Measurements from ENCODE around the gene LOXL4. TPM values are rescaled to one million over a fixed set of nuclear protein-coding genes. Genes with fewer than 3 reads are reported as not detected.
A peak's percentile ranks its signal among the peaks of the same experiment; 100 is the strongest.

The LOXL4 gene
- total RNA-seq, 1 experiment from 2014 or later: 1.3 TPM

- H3K9ac ChIP-seq (ENCODE audit: low read length): peak overlapping the region; percentile 55
- H3K9me3 ChIP-seq (ENCODE audit: control insufficient read depth in 1 of 2, insufficient read depth in 1 of 2, low read depth in 1 of 2, low read length in 2 of 2): no peaks in the 10 kb centered on the region
- no TSS peak for BruUV-seq (replicated peaks)
- H3K4me3 ChIP-seq (replicated peaks in 1 of 2; ENCODE audit: low read depth in 1 of 2, low read length in 2 of 2): peak overlapping the region; percentile 60 to 62
- RAD21 ChIA-PET (ENCODE audit: low non-redundant PET in 1 of 2, low total read pairs in 2 of 2, uncharacterized antibody in 2 of 2, unreplicated experiment in 2 of 2): interaction anchor here (1.2 to 2.2 kb wide), 2 partner anchors 39 to 40 kb away, joined by 4 to 8 read pairs; no protein-coding TSS in a partner anchor
- no peaks in the 10 kb centered on the region for H3K79me2 ChIP-seq (ENCODE audit: insufficient read depth, low read length)
- intact Hi-C loops (cut with micrococcal nuclease): loop anchor here (10.0 kb wide), 1 partner anchor 145 kb away; the partner anchor contains the start of gene PYROXD2
- POLR2A ChIA-PET: interaction anchor here (1.4 kb wide), 1 partner anchor 40 kb away, joined by 10 read pairs; no protein-coding TSS in a partner anchor
- no peaks in the 10 kb centered on the region for H3K27me3 ChIP-seq (ENCODE audit: insufficient read depth, low read length)
- H3K9me2 ChIP-seq (ENCODE audit: insufficient read depth): no peaks in the 10 kb centered on the region
- H3K4me1 ChIP-seq (ENCODE audit: control insufficient read depth in 1 of 2, insufficient read depth in 2 of 2, low read length in 2 of 2): peaks cover 43 to 63% of the 10 kb centered on the region in 2 experiments
- H2AFZ ChIP-seq (ENCODE audit: low read depth, low read length, poor library complexity, severe bottlenecking): peak overlapping the region; percentile 37
- ATAC-seq: peak; percentile 76
- H4K20me1 ChIP-seq (ENCODE audit: insufficient read depth): no peaks in the 10 kb centered on the region
- peak overlapping the region; percentile 91 for H3K4me2 ChIP-seq (ENCODE audit: low read length)
- peak; percentile 79 for DNase-seq (ENCODE audit: low read depth, low spot score)
- CTCF ChIA-PET: interaction anchor here (1.5 kb wide), 1 partner anchor 40 kb away, joined by 11 read pairs; no protein-coding TSS in a partner anchor
- H3K36me3 ChIP-seq (ENCODE audit: control insufficient read depth in 1 of 2, insufficient read depth in 2 of 2, low read length in 2 of 2): no peaks in the 10 kb centered on the region
- H3K27ac ChIP-seq (ENCODE audit: low read depth, low read length): peak overlapping the region; percentile 57
- TF ChIP-seq EZH2phosphoT487 (IDR thresholded peaks at IDR 0.05; ENCODE audit: borderline replicate concordance): no peak
- TF ChIP-seq CTCF (IDR thresholded peaks at IDR 0.05 in 2 of 3, conservative IDR thresholded peaks at IDR 0.05 in 1 of 3; ENCODE audit: borderline replicate concordance in 1 of 3, insufficient read depth in 1 of 3, low read depth in 2 of 3, low read length in 2 of 3): no peak
- TF ChIP-seq, protein P1, sequence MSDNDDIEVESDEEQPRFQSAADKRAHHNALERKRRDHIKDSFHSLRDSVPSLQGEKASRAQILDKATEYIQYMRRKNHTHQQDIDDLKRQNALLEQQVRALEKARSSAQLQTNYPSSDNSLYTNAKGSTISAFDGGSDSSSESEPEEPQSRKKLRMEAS (IDR thresholded peaks at IDR 0.05): no peak
- no peak for TF ChIP-seq POLR2A (IDR thresholded peaks at IDR 0.05; ENCODE audit: borderline replicate concordance, extremely low read depth, insufficient read depth, insufficient read length)
- TF ChIP-seq CBX3 (IDR thresholded peaks at IDR 0.05; ENCODE audit: low read depth): no peak
- no peak for TF ChIP-seq ELF1 (IDR thresholded peaks at IDR 0.05; ENCODE audit: borderline replicate concordance, low read depth)
- no peak for TF ChIP-seq JUND (IDR thresholded peaks at IDR 0.05)
- TF ChIP-seq SRF (IDR thresholded peaks at IDR 0.05; ENCODE audit: low read depth): no peak
- TF ChIP-seq, protein P2, sequence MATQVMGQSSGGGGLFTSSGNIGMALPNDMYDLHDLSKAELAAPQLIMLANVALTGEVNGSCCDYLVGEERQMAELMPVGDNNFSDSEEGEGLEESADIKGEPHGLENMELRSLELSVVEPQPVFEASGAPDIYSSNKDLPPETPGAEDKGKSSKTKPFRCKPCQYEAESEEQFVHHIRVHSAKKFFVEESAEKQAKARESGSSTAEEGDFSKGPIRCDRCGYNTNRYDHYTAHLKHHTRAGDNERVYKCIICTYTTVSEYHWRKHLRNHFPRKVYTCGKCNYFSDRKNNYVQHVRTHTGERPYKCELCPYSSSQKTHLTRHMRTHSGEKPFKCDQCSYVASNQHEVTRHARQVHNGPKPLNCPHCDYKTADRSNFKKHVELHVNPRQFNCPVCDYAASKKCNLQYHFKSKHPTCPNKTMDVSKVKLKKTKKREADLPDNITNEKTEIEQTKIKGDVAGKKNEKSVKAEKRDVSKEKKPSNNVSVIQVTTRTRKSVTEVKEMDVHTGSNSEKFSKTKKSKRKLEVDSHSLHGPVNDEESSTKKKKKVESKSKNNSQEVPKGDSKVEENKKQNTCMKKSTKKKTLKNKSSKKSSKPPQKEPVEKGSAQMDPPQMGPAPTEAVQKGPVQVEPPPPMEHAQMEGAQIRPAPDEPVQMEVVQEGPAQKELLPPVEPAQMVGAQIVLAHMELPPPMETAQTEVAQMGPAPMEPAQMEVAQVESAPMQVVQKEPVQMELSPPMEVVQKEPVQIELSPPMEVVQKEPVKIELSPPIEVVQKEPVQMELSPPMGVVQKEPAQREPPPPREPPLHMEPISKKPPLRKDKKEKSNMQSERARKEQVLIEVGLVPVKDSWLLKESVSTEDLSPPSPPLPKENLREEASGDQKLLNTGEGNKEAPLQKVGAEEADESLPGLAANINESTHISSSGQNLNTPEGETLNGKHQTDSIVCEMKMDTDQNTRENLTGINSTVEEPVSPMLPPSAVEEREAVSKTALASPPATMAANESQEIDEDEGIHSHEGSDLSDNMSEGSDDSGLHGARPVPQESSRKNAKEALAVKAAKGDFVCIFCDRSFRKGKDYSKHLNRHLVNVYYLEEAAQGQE (IDR thresholded peaks at IDR 0.05; ENCODE audit: low read depth): no peak
- peak; percentile 65 for TF ChIP-seq POLR2AphosphoS5 (IDR thresholded peaks at IDR 0.05; ENCODE audit: low read depth, low read length)
- TF ChIP-seq RAD21 (IDR thresholded peaks at IDR 0.05; ENCODE audit: low read depth): no peak
- TF ChIP-seq YY1 (IDR thresholded peaks at IDR 0.05; ENCODE audit: extremely low read depth, insufficient replicate concordance, low read depth, low read length): peak; percentile 85
- TF ChIP-seq FOSL1 (IDR thresholded peaks at IDR 0.05; ENCODE audit: low read depth): no peak
- peak; percentile 75 for TF ChIP-seq ZBTB33 (IDR thresholded peaks at IDR 0.05; ENCODE audit: extremely low read depth, insufficient replicate concordance, low read length)
Observed at GRCh38 chr10:98269435-98269912, 1.5 kb upstream of the LOXL4 start.
